Astrocyte of the spinal cord (primary cell): Measurements from ENCODE around the gene ITLN1.
A peak's percentile ranks its signal among the peaks of the same experiment; 100 is the strongest.

ENCODE experiments used
- DNase-seq: peaks from one replicate; pipeline ENCODE4 v3.0.0; 2011; ENCODE audit warnings: low read depth, low spot score
- H3K4me3 ChIP-seq: 2 replicates; pipeline ENCODE4 v1.5.1; 2011; ENCODE audit warnings: low read depth, mild to moderate bottlenecking, low read length, moderate library complexity
- in situ Hi-C: cut with HindIII; loops from 2 replicates; pipeline ENCODE4 v1.10.0; 2017; ENCODE audit warnings: low sequenced_read_pairs
- TF ChIP-seq, protein P1 (sequence below): IDR thresholded peaks from 2 replicates; pipeline ENCODE4 v1.5.1; 2012; ENCODE audit warnings: low read depth, mild to moderate bottlenecking, low read length, inconsistent platforms

Gene ITLN1

GRCh38 chr1:160835751-160836150 lies 49.2 kb downstream of the ITLN1 start:
- TF ChIP-seq, protein P1, sequence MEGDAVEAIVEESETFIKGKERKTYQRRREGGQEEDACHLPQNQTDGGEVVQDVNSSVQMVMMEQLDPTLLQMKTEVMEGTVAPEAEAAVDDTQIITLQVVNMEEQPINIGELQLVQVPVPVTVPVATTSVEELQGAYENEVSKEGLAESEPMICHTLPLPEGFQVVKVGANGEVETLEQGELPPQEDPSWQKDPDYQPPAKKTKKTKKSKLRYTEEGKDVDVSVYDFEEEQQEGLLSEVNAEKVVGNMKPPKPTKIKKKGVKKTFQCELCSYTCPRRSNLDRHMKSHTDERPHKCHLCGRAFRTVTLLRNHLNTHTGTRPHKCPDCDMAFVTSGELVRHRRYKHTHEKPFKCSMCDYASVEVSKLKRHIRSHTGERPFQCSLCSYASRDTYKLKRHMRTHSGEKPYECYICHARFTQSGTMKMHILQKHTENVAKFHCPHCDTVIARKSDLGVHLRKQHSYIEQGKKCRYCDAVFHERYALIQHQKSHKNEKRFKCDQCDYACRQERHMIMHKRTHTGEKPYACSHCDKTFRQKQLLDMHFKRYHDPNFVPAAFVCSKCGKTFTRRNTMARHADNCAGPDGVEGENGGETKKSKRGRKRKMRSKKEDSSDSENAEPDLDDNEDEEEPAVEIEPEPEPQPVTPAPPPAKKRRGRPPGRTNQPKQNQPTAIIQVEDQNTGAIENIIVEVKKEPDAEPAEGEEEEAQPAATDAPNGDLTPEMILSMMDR = no peak
- H3K4me3 ChIP-seq = no peak overlapping the region
- DNase-seq = no peak
- in situ Hi-C loops = no loop called here

- TF ChIP-seq, protein P1 = peak; percentile 35
- H3K4me3 ChIP-seq = no peak overlapping the region
- DNase-seq = no peak
- in situ Hi-C loops = no loop called here
Measured at GRCh38 chr1:160834945-160835565, 49.9 kb downstream of the ITLN1 start.

DNA sequence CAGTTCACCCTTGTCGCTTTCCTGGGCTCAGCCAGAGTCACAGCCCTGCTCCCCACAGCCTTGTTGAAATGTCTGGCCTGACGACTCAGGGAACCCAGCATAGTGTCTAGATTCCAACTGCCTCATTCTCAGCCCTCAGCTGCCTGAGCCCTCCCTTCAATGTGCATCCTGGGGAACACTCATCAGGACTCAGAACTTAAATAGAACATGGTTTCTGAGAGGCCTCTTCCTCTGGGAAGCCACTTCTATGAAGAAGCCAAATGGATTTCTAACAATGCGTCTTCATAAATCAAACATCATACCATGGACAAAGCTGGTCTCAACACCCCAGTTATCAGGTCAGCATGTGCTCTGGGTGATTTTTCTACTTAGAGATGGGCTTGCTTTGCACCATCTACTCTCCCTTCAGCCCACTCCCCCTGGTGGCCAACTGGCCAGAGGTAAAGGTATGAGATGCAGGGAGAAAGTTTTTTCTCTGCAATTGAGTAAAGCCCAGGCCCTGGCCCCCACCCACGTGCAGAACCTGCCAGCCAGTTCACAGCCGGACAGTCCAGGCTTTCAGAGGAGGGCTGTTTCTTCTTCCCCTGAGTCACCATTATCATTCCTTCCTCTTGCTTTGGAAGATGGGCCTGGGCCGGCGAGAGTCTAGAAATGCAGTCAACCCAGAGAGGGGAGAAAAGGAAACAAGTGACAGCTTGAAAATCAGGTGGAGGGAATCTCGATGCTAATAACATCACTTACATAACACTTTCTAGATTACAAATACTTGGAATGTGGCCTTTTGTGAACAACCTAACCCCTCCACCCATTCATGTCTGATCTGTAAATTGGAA lies 54.4 kb downstream of the ITLN1 start:
- TF ChIP-seq, protein P1 = peak; percentile 63
- peak; percentile 3 for DNase-seq
- in situ Hi-C loops = no loop called here
- no peak overlapping the region for H3K4me3 ChIP-seq

- TF ChIP-seq, protein P1 = no peak
- no peak for DNase-seq
- no peak overlapping the region for H3K4me3 ChIP-seq
- in situ Hi-C loops = no loop called here
Measured at GRCh38 chr1:160829766-160830165, 55.2 kb downstream of the ITLN1 start.

DNA sequence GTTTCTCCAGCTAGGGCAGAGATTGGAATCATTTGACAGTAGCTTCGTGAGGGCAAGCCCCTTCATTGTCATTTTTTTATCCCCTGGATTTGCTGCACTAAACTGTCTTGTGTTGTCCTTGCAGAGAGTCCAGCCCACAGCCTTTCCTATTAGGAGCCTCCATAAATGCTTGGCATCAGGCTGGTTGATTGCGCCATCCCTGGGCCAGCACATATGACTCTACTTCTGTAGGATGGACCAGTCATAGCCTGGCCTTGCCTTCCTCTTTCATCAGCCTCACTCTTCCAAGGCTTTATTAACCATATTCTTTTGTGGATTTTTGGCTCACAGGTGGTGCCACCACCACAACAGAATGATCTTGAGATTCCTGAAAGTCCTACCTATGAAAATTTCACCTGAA lies 57.6 kb downstream of the ITLN1 start:
- in situ Hi-C loops = no loop called here
- DNase-seq = no peak

DNA sequence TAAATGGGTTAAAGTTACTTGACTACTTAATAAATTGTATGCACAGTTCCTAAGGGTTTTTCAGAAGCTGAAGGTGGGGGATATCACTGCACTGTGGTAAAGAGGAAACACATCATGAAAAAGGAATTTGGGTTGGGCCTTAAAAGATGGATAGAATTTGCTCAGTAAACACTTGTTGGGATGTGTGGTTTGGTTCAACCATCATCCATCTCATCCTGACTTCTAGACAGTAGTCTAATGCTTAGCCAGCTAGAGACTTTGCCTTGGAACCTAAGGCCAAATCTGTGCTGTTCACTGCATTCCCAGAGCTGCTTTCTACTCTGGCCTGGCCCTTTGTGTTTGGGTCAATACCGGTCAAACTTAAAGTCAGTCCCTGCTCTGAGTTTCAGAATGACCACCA lies 58.4 kb downstream of the ITLN1 start:
- TF ChIP-seq, protein P1 = no peak
- in situ Hi-C loops = no loop called here
- peak; percentile 36 for DNase-seq
- H3K4me3 ChIP-seq = no peak overlapping the region

More for the DNA sequence above, 57.6 kb downstream of the ITLN1 start:
- no peak overlapping the region for H3K4me3 ChIP-seq
- TF ChIP-seq, protein P1 = no peak
